HepG2 (cell line): ENCODE measurements around the gene CTNND1. TPM values are rescaled to one million over a fixed set of nuclear protein-coding genes. Genes with fewer than 3 reads are reported as not detected.
A peak's percentile ranks its signal among the peaks of the same experiment; 100 is the strongest.

ENCODE experiments used
- CBX2 ChIP-seq, 2 experiments: fragments of 200-600 bp in 1 of 2; sonication (generic); formaldehyde crosslinking in 1 of 2; IDR thresholded peaks; 2 replicates each; pipeline versions ENCODE4 v1.7.0 to v1.8.1; 2018 to 2022; ENCODE audit warnings: low read depth in 2 of 2, low read length in 1 of 2, mild to moderate bottlenecking in 1 of 2, missing genetic modification reagents in 1 of 2
- HNRNPUL1 ChIP-seq: fragments of 200-400 bp; formaldehyde crosslinking; IDR thresholded peaks from 2 replicates; pipeline ENCODE4 v1.6.1; 2017; ENCODE audit warnings: low read depth, mild to moderate bottlenecking, low read length, moderate library complexity
- POLR2AphosphoS2 ChIP-seq: IDR thresholded peaks from 2 replicates; pipeline ENCODE4 v1.6.1; 2011; ENCODE audit warnings: low read depth, low read length, improper control_type of control experiment
- RFXANK ChIP-seq: IDR thresholded peaks from 2 replicates; pipeline ENCODE4 v1.6.1; 2016
- SMARCC2 ChIP-seq: fragments of 450-650 bp; IDR thresholded peaks from 2 replicates; pipeline ENCODE4 v1.6.1; 2017; ENCODE audit warnings: antibody characterized with exemption, mild to moderate bottlenecking
- TBX2 ChIP-seq: sonication (generic); formaldehyde crosslinking; IDR thresholded peaks from 2 replicates; pipeline ENCODE4 v1.5.0; 2020; ENCODE audit warnings: missing genetic modification reagents, mild to moderate bottlenecking, borderline replicate concordance
- THRA ChIP-seq: sonication (generic); formaldehyde crosslinking; IDR thresholded peaks from 2 replicates; pipeline ENCODE4 v1.4.0; 2020; ENCODE audit warnings: missing genetic modification reagents, borderline replicate concordance
- ZEB1 ChIP-seq: IDR thresholded peaks from 2 replicates; pipeline ENCODE4 v1.6.1; 2012; ENCODE audit warnings: mild to moderate bottlenecking, low read depth, inconsistent platforms; ENCODE audit not compliant: insufficient replicate concordance
- ZFP62 ChIP-seq: sonication (generic); formaldehyde crosslinking; IDR thresholded peaks from 2 replicates; pipeline ENCODE4 v1.4.0; 2020; ENCODE audit warnings: missing genetic modification reagents
- ZNF138 ChIP-seq: sonication (generic); formaldehyde crosslinking; IDR thresholded peaks from 2 replicates; pipeline ENCODE4 v1.5.0; 2020; ENCODE audit warnings: mild to moderate bottlenecking, low read depth, missing genetic modification reagents
- ZNF609 ChIP-seq: sonication (generic); formaldehyde crosslinking; IDR thresholded peaks from 2 replicates; pipeline ENCODE4 v1.4.0; 2020; ENCODE audit warnings: mild to moderate bottlenecking, missing genetic modification reagents, borderline replicate concordance
- ZNF687 ChIP-seq: sonication (generic); formaldehyde crosslinking; IDR thresholded peaks from 2 replicates; pipeline ENCODE4 v1.5.1; 2020; ENCODE audit warnings: mild to moderate bottlenecking, missing genetic modification reagents, moderate library complexity
- ZNF740 ChIP-seq: sonication (generic); formaldehyde crosslinking; IDR thresholded peaks from 2 replicates; pipeline ENCODE4 v1.4.0; 2020; ENCODE audit warnings: missing genetic modification reagents
- ZNF772 ChIP-seq: sonication (generic); formaldehyde crosslinking; IDR thresholded peaks from 2 replicates; pipeline ENCODE4 v1.5.0; 2020; ENCODE audit warnings: mild to moderate bottlenecking, missing genetic modification reagents
- ZUFSP ChIP-seq: sonication (generic); formaldehyde crosslinking; IDR thresholded peaks from 2 replicates; pipeline ENCODE4 v1.9.0; 2021; ENCODE audit warnings: missing genetic modification reagents, mild to moderate bottlenecking, borderline replicate concordance
- polyA plus RNA-seq, 8 experiments: library from polyadenylated mRNA; depleted of rRNA in 3 of 8; stranded (reverse) in 7 of 8; unstranded in 1 of 8; fragments of >200 nt; fragmentation: Illumina TruSeq in 4 of 8; extraction: Trizol in 4 of 8; gene quantifications; 2 replicates each; pipeline versions ENCODE4 v1.2.1 to v1.2.3, GENCODE V29; 2011 to 2016; ENCODE audit warnings: low read depth in 4 of 8, missing spikeins in 1 of 8, mixed read lengths in 1 of 8; ENCODE audit not compliant: insufficient read depth in 1 of 8
- total RNA-seq, 5 experiments: library from RNA; depleted of rRNA; stranded (reverse); fragments of >200 nt; fragmentation: Illumina TruSeq; extraction: Trizol; gene quantifications; 2 replicates each; pipeline ENCODE4 v1.2.3, GENCODE V29; 2016; ENCODE audit warnings: low read depth in 1 of 5

CTNND1 gene
- total and polyA plus RNA-seq, 2 of the 13 experiments (the other 11 are each of a cell fraction or from before 2014, with no cell fraction given) = 117 to 128 TPM

GRCh38 chr11:57712256-57713150, 49.1 kb upstream of the CTNND1 start, which contains the start of gene TMX2 (continued):
- TF ChIP-seq ZNF687 (CRISPR knock-in tag) (peak; percentile 58), TBX2 (CRISPR knock-in tag) (peak; percentile 74), RFXANK (CRISPR knock-in tag) (no peak), THRA (CRISPR knock-in tag) (no peak), ZFP62 (no peak), ZNF609 (no peak), ZEB1 (no peak), ZNF740 (CRISPR knock-in tag) (no peak), POLR2AphosphoS2 (0 out of 2 replicates have a peak, but pooled peaks have one; percentile 37), CBX2 (IDR thresholded peaks at IDR 0.05; ENCODE audit: low read depth, low read length) (no peak), CBX2 (CRISPR knock-in tag; IDR thresholded peaks at IDR 0.05; ENCODE audit: low read depth) (no peak), SMARCC2 (no peak), HNRNPUL1 (no peak), ZUFSP (CRISPR knock-in tag) (no peak), ZNF138 (CRISPR knock-in tag) (no peak), ZNF772 (CRISPR knock-in tag) (no peak; the same call in 1 of the 2 replicates)
